GM12891 (cell line): Measurements from ENCODE around the gene SHANK3.

ENCODE experiments used
- PAX5 ChIP-seq: IDR thresholded peaks from 2 replicates; pipeline ENCODE4 v1.6.1; 2011; ENCODE audit warnings: low read length, moderate library complexity, mild to moderate bottlenecking; ENCODE audit not compliant: insufficient read depth, severe bottlenecking
- POLR2A ChIP-seq: IDR thresholded peaks from 2 replicates; pipeline ENCODE4 v1.6.1; 2011; ENCODE audit warnings: low read depth, low read length, control low read depth
- POLR2AphosphoS5 ChIP-seq: IDR thresholded peaks from 2 replicates; pipeline ENCODE4 v1.6.1; 2011; ENCODE audit warnings: low read depth, low read length, control low read depth
- POU2F2 ChIP-seq: IDR thresholded peaks from 2 replicates; pipeline ENCODE4 v1.6.1; 2011; ENCODE audit warnings: low read depth, mild to moderate bottlenecking, control low read depth, low read length, moderate library complexity
- SPI1 ChIP-seq: IDR thresholded peaks from 2 replicates; pipeline ENCODE4 v1.6.1; 2011; ENCODE audit warnings: low read depth, low read length, control low read depth
- TAF1 ChIP-seq: IDR thresholded peaks from 2 replicates; pipeline ENCODE4 v1.6.1; 2011; ENCODE audit warnings: low read depth, low read length, control low read depth

DNA sequence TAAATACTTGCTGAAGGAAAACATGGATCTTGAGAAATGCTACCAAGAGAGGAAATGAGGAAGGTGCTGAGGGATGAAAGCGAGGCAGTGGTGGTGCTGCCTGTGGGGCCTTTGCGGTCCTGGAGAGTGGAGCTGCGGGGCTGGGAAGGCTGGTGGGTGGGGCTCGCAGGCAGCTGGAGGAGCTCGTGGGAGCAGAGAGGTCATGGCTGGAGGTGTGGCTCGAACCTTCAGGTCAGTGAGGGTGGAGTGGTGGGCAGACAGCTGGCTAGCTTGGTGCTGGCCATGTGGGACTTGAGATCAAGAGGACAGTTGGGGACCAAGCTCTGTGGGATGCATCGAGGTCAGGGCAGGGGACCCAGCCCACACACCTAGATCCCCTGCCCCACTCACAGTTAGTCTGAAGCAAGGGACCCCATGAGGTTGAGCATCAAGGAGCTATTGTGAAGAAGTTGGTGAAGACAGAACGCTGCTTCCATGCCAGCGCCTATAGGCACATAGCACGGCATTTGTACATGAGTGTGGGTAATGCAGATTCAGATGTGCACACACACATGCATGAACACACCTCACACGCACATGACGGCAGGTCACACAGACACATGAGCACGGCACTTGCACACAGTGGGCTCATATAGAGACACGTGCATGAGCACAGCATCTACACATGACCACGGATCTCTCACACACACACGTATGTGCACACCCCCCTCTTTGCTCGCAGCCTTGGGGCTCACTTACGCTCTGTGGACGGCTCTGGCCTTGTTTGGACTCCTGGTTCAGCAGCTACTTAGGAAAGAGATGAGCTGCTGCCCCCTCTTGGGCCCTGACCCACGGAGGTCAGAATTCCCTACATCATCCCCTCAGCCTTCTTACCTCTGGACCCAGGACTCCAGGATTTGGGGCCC, 30.4 kb downstream of the SHANK3 start:
- TF ChIP-seq POLR2A (no peak), POLR2AphosphoS5 (no peak), TAF1 (no peak), SPI1 (no peak), POU2F2 (no peak), PAX5 (no peak)
